Body of pancreas (tissue), 4 donors: ENCODE results near the gene COL6A3. TPM values are rescaled to one million over a fixed set of nuclear protein-coding genes. Genes with fewer than 3 reads are reported as not detected.
"Not testable (repeated sequence)": the region's sequence is repeated elsewhere in the genome, so short reads cannot be mapped to it uniquely, and the experiment has no call there.

ENCODE experiments used
- ATAC-seq: fragments of 150-250 bp; one replicate; pipeline ENCODE4 v1.9.1; 2016
- DNase-seq, 4 donors: peaks; one replicate each; pipeline ENCODE4 v3.0.0-alpha.2; 2019
- H3K27ac ChIP-seq, 4 donors: fragments of 200-600 bp; sonication (generic); 1 replicate in 3 of 4; 2 replicates in 1 of 4; pipeline versions ENCODE4 v1.5.1 to v1.6.1; 2016 to 2019; ENCODE audit warnings: mild to moderate bottlenecking in 1 of 4, mixed read lengths in 1 of 4, moderate library complexity in 1 of 4
- H3K27me3 ChIP-seq, 2 donors: fragments of 200-600 bp; sonication (generic); one replicate each; pipeline ENCODE4 v1.6.0; 2016; ENCODE audit warnings: mild to moderate bottlenecking in 1 of 2
- H3K36me3 ChIP-seq, 2 donors: fragments of 200-600 bp; sonication (generic); replicated peaks in 1 of 2; 2 replicates each; pipeline ENCODE4 v1.5.1; 2016; ENCODE audit warnings: low read depth in 2 of 2; ENCODE audit not compliant: insufficient read depth in 1 of 2
- H3K4me1 ChIP-seq: fragments of 200-600 bp; sonication (generic); one replicate; pipeline ENCODE4 v1.6.0; 2016
- H3K4me3 ChIP-seq, 2 donors: fragments of 200-600 bp; sonication (generic); 1 replicate in 1 of 2; 2 replicates in 1 of 2; pipeline ENCODE4 v1.5.1; 2016 to 2019
- H3K9me3 ChIP-seq, 3 donors: fragments of 200-600 bp; sonication (generic); 1 replicate in 2 of 3; 2 replicates in 1 of 3; pipeline ENCODE4 v1.5.1; 2016
- POLR2A ChIP-seq, 3 donors: fragments of 450-650 bp; IDR thresholded peaks; one replicate each; pipeline ENCODE4 v1.6.1; 2016; ENCODE audit warnings: antibody characterized with exemption in 3 of 3, mild to moderate bottlenecking in 2 of 3
- WGBS, 2 donors: methylation state at CpG; one replicate each; pipeline ENCODE4 v1.1.5; 2017; 5-methylcytosine and 5-hydroxymethylcytosine counted together
- intact Hi-C: fragments of 100-400 bp; cut with DNase I; formaldehyde crosslinking; loops from one replicate; pipeline ENCODE4 v1.15.1; 2023
- total RNA-seq, 2 donors: library from RNA; depleted of rRNA; stranded (reverse); fragments of >200 nt; gene quantifications; one replicate each; pipeline ENCODE4 v1.1.0, GENCODE V29; 2016
- TF ChIP-seq, protein P1 (sequence below), 7 experiments: fragments of 450-650 bp in 4 of 7; fragments of 200-600 bp in 3 of 7; sonication (generic) in 3 of 7; IDR thresholded peaks; one replicate each; pipeline ENCODE4 v1.5.1; 2016 to 2019; ENCODE audit warnings: antibody characterized with exemption in 7 of 7

The COL6A3 gene
- total RNA-seq, 2 donors from 2014 or later, result 46.4 to 121 TPM

DNA sequence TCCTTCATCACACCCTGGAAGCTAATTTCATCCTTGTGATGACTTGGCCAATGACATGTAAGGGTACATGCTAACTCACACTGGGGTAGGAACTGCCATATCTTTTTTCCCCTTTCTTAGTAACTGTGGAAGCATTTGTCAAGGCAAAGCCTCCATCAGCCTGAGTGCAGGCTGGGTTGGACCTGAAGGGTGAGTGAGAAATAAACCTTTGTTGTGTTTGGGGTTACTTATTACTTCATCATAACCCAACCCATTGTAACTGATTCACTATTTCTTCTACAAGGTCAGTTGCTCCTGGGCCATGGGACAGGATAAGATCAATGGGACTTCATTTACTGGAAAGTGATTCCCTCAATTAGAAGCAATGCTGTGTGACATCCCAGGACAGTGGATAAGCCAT, 108.4 kb downstream of the COL6A3 start:
- Histone ChIP-seq H3K4me3 (no peak overlapping the region), H3K9me3 (no peaks in the 10 kb centered on the region), H3K27ac (no peak overlapping the region), H3K4me1 (no peaks in the 10 kb centered on the region), H3K27me3 (no peaks in the 10 kb centered on the region), H3K36me3 (no peaks in the 10 kb centered on the region)
- ATAC-seq, result no peak
- TF ChIP-seq, protein P1, sequence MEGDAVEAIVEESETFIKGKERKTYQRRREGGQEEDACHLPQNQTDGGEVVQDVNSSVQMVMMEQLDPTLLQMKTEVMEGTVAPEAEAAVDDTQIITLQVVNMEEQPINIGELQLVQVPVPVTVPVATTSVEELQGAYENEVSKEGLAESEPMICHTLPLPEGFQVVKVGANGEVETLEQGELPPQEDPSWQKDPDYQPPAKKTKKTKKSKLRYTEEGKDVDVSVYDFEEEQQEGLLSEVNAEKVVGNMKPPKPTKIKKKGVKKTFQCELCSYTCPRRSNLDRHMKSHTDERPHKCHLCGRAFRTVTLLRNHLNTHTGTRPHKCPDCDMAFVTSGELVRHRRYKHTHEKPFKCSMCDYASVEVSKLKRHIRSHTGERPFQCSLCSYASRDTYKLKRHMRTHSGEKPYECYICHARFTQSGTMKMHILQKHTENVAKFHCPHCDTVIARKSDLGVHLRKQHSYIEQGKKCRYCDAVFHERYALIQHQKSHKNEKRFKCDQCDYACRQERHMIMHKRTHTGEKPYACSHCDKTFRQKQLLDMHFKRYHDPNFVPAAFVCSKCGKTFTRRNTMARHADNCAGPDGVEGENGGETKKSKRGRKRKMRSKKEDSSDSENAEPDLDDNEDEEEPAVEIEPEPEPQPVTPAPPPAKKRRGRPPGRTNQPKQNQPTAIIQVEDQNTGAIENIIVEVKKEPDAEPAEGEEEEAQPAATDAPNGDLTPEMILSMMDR (IDR thresholded peaks at IDR 0.05), result no peak
- TF ChIP-seq POLR2A (IDR thresholded peaks at IDR 0.05), result no peak
- intact Hi-C loops, result no loop called here
- no peak for DNase-seq

- ATAC-seq, result no peak
- intact Hi-C loops, result no loop called here
- Histone ChIP-seq H3K27me3 (no peaks in the 10 kb centered on the region), H3K36me3 (no peaks in the 10 kb centered on the region), H3K4me1 (no peaks in the 10 kb centered on the region), H3K27ac (no peak overlapping the region), H3K4me3 (no peak overlapping the region), H3K9me3 (no peaks in the 10 kb centered on the region)
- TF ChIP-seq POLR2A (IDR thresholded peaks at IDR 0.05), result no peak
- TF ChIP-seq, protein P1 (IDR thresholded peaks at IDR 0.05), result no peak
- no peak for DNase-seq
- 84 to 89% methylated on average over 2 of the region's 2 CpGs for WGBS, 2 donors
Measured at GRCh38 chr2:237304763-237305514, 109.0 kb downstream of the COL6A3 start.

GRCh38 chr2:237303244-237303643, 110.7 kb downstream of the COL6A3 start:
- H3K27ac ChIP-seq, H3K9me3 ChIP-seq, H3K36me3 ChIP-seq, H3K4me3 ChIP-seq, ATAC-seq, H3K4me1 ChIP-seq, H3K27me3 ChIP-seq, DNase-seq, intact Hi-C loops: not testable (repeated sequence)
- WGBS, 2 donors, result 42 to 60% methylated on average over 1 of the region's 1 CpG

GRCh38 chr2:237301595-237301994, 112.4 kb downstream of the COL6A3 start:
- TF ChIP-seq POLR2A (IDR thresholded peaks at IDR 0.05), result no peak
- TF ChIP-seq, protein P1 (IDR thresholded peaks at IDR 0.05), result no peak
- 70 to 72% methylated on average over 3 of the region's 3 CpGs for WGBS, 2 donors
- DNase-seq, result no peak
- H3K27me3 ChIP-seq, result no peaks in the 10 kb centered on the region
- intact Hi-C loops, result no loop called here
- H3K27ac ChIP-seq, result no peak overlapping the region
- H3K4me3 ChIP-seq, result no peak overlapping the region
- ATAC-seq, result no peak
- no peaks in the 10 kb centered on the region for H3K9me3 ChIP-seq
- H3K4me1 ChIP-seq, result no peaks in the 10 kb centered on the region
- no peaks in the 10 kb centered on the region for H3K36me3 ChIP-seq

DNA sequence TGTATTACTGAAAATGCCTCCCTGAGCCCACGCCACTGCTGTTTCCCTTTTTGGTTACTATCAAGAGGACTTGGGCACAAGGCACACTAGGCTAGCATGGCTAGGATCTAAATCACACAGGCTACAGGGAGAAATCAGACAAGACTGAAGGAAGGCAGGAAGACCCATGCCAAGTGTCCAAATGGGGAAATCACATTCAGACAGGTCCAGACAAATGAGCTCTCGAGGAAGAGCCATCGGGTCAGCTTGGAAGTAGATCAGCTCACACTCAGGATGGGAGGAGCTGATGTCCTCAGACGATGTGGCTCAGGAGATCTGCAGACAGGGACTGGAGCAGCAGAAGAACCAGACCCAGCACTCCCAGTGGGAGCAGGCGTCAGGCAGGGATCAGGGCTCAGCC, 113.2 kb downstream of the COL6A3 start:
- H3K27me3 ChIP-seq, result no peaks in the 10 kb centered on the region
- ATAC-seq, result no peak
- no peak overlapping the region for H3K27ac ChIP-seq
- no peaks in the 10 kb centered on the region for H3K9me3 ChIP-seq
- TF ChIP-seq POLR2A (IDR thresholded peaks at IDR 0.05), result no peak
- TF ChIP-seq, protein P1 (IDR thresholded peaks at IDR 0.05), result no peak
- no peak overlapping the region for H3K4me3 ChIP-seq
- 64 to 67% methylated on average over 5 of the region's 5 CpGs for WGBS, 2 donors
- H3K36me3 ChIP-seq, result no peaks in the 10 kb centered on the region
- H3K4me1 ChIP-seq, result no peaks in the 10 kb centered on the region
- no peak for DNase-seq
- intact Hi-C loops, result no loop called here
